Hepatocyte (in vitro differentiated cells): ENCODE results near the gene RALB. TPM values are rescaled to one million over a fixed set of nuclear protein-coding genes. Genes with fewer than 3 reads are reported as not detected.

Source experiments
- DNase-seq: peaks from one replicate; pipeline ENCODE4 v3.0.0-alpha.2; 2016; ENCODE audit warnings: low spot score
- H2AFZ ChIP-seq: fragments of 200-600 bp; sonication (generic); 2 replicates; pipeline ENCODE4 v1.6.0; 2016; ENCODE audit warnings: antibody characterized with exemption, mild to moderate bottlenecking
- H3K27ac ChIP-seq: fragments of 200-600 bp; sonication (generic); 2 replicates; pipeline ENCODE4 v1.5.1; 2016; ENCODE audit warnings: mild to moderate bottlenecking
- H3K27me3 ChIP-seq: fragments of 200-600 bp; sonication (generic); 2 replicates; pipeline ENCODE4 v1.6.1; 2016
- H3K36me3 ChIP-seq: fragments of 200-600 bp; sonication (generic); replicated peaks from 2 replicates; pipeline ENCODE4 v1.5.1; 2016; ENCODE audit warnings: low read depth; ENCODE audit not compliant: insufficient read depth
- H3K4me1 ChIP-seq: fragments of 200-600 bp; sonication (generic); 2 replicates; pipeline ENCODE4 v1.5.1; 2016; ENCODE audit warnings: mild to moderate bottlenecking, moderate library complexity; ENCODE audit not compliant: insufficient read depth
- H3K4me2 ChIP-seq: fragments of 200-600 bp; sonication (generic); 2 replicates; pipeline ENCODE4 v1.6.0; 2016
- H3K4me3 ChIP-seq: fragments of 200-600 bp; sonication (generic); 2 replicates; pipeline ENCODE4 v1.5.1; 2016; ENCODE audit warnings: mild to moderate bottlenecking
- H3K79me2 ChIP-seq: fragments of 200-600 bp; sonication (generic); 2 replicates; pipeline ENCODE4 v1.6.0; 2017; ENCODE audit warnings: mild to moderate bottlenecking
- H3K9me2 ChIP-seq: fragments of 200-600 bp; sonication (generic); replicated peaks from 2 replicates; pipeline ENCODE4 v1.6.0; 2017; ENCODE audit warnings: mild to moderate bottlenecking; ENCODE audit not compliant: insufficient read depth
- H3K9me3 ChIP-seq: fragments of 200-600 bp; sonication (generic); 2 replicates; pipeline ENCODE4 v1.5.1; 2016; ENCODE audit warnings: low read depth, mild to moderate bottlenecking
- H4K20me1 ChIP-seq: fragments of 200-600 bp; sonication (generic); 2 replicates; pipeline ENCODE4 v1.6.0; 2016; ENCODE audit warnings: mild to moderate bottlenecking; ENCODE audit not compliant: insufficient read depth, poor library complexity, severe bottlenecking
- CTCF ChIP-seq: fragments of 200-600 bp; sonication (generic); IDR thresholded peaks from 2 replicates; pipeline ENCODE4 v1.5.1; 2016; ENCODE audit warnings: antibody characterized with exemption, mild to moderate bottlenecking; ENCODE audit not compliant: poor library complexity
- EZH2 ChIP-seq: fragments of 200-600 bp; sonication (generic); IDR thresholded peaks from 2 replicates; pipeline ENCODE4 v1.6.1; 2016; ENCODE audit warnings: antibody characterized with exemption, mild to moderate bottlenecking, borderline replicate concordance
- EZH2phosphoT487 ChIP-seq: fragments of 200-600 bp; sonication (generic); IDR thresholded peaks from one replicate; pipeline ENCODE4 v1.6.1; 2018; ENCODE audit warnings: antibody characterized with exemption, mild to moderate bottlenecking, low read depth, moderate library complexity; ENCODE audit not compliant: unreplicated experiment, severe bottlenecking
- WGBS: methylation state at CpG from one replicate; pipeline ENCODE4 v1.1.6; 2016; ENCODE audit warnings: low lambda C conversion rate; ENCODE audit errors: missing lambda C conversion rate; 5-methylcytosine and 5-hydroxymethylcytosine counted together
- polyA plus RNA-seq: library from polyadenylated mRNA; unstranded; fragments of >200 nt; fragmentation: Nextera tagmentation; extraction: Ambion mirVana; gene quantifications from 2 replicates; pipeline ENCODE4 v1.2.1, GENCODE V29; 2016
- total RNA-seq: library from RNA; depleted of rRNA; stranded (reverse); fragments of >200 nt; gene quantifications from 2 replicates; pipeline ENCODE4 v1.2.3, GENCODE V29; 2014

RALB gene
- total and polyA plus RNA-seq, 2 experiments from 2014 or later = 68.2 to 74.4 TPM

GRCh38 chr2:120300385-120300784, 47.7 kb downstream of the RALB start:
- H3K9me3 ChIP-seq = no peaks in the 10 kb centered on the region
- H3K9me2 ChIP-seq = no peaks in the 10 kb centered on the region
- no peaks in the 10 kb centered on the region for H3K27me3 ChIP-seq
- DNase-seq = no peak
- no peak for TF ChIP-seq EZH2phosphoT487
- TF ChIP-seq EZH2 = no peak
- no peak for TF ChIP-seq CTCF
- no peaks in the 10 kb centered on the region for H3K36me3 ChIP-seq
- no peaks in the 10 kb centered on the region for H3K4me1 ChIP-seq
- no peak overlapping the region for H3K4me3 ChIP-seq
- H4K20me1 ChIP-seq = no peaks in the 10 kb centered on the region
- H3K27ac ChIP-seq = no peak overlapping the region
- WGBS = 87% methylated on average over 10 of the region's 10 CpGs
- no peaks in the 10 kb centered on the region for H3K79me2 ChIP-seq
- H3K4me2 ChIP-seq = no peak overlapping the region
- no peak overlapping the region for H2AFZ ChIP-seq

GRCh38 chr2:120301284-120301683, 48.6 kb downstream of the RALB start:
- Histone ChIP-seq H3K4me1 (no peaks in the 10 kb centered on the region), H3K9me3 (no peaks in the 10 kb centered on the region), H3K27ac (no peak overlapping the region), H3K36me3 (no peaks in the 10 kb centered on the region), H2AFZ (no peak overlapping the region), H3K79me2 (no peaks in the 10 kb centered on the region), H3K27me3 (no peaks in the 10 kb centered on the region), H4K20me1 (no peaks in the 10 kb centered on the region), H3K9me2 (no peaks in the 10 kb centered on the region), H3K4me3 (no peak overlapping the region), H3K4me2 (no peak overlapping the region)
- TF ChIP-seq EZH2phosphoT487 (no peak), EZH2 (no peak), CTCF (no peak)
- WGBS = 81% methylated on average over 5 of the region's 5 CpGs
- DNase-seq = no peak

GRCh38 chr2:120302301-120302700, 49.6 kb downstream of the RALB start:
- 95% methylated on average over 12 of the region's 12 CpGs for WGBS
- Histone ChIP-seq H4K20me1 (no peaks in the 10 kb centered on the region), H3K4me3 (no peak overlapping the region), H3K27me3 (no peaks in the 10 kb centered on the region), H3K27ac (no peak overlapping the region), H3K9me2 (no peaks in the 10 kb centered on the region), H3K4me1 (no peaks in the 10 kb centered on the region), H3K79me2 (no peaks in the 10 kb centered on the region), H2AFZ (no peak overlapping the region), H3K4me2 (no peak overlapping the region), H3K36me3 (no peaks in the 10 kb centered on the region), H3K9me3 (no peaks in the 10 kb centered on the region)
- no peak for DNase-seq
- TF ChIP-seq CTCF (no peak), EZH2phosphoT487 (no peak), EZH2 (no peak)

- Histone ChIP-seq H3K4me1 (no peaks in the 10 kb centered on the region), H3K9me2 (no peaks in the 10 kb centered on the region), H3K4me2 (no peak overlapping the region), H2AFZ (no peak overlapping the region), H3K27ac (no peak overlapping the region), H3K27me3 (no peaks in the 10 kb centered on the region), H4K20me1 (no peaks in the 10 kb centered on the region), H3K79me2 (no peaks in the 10 kb centered on the region), H3K9me3 (no peaks in the 10 kb centered on the region), H3K36me3 (no peaks in the 10 kb centered on the region), H3K4me3 (no peak overlapping the region)
- WGBS = 93% methylated on average over 6 of the region's 6 CpGs
- TF ChIP-seq CTCF (no peak), EZH2phosphoT487 (no peak), EZH2 (no peak)
- DNase-seq = no peak
Measured at GRCh38 chr2:120303177-120303576, 50.5 kb downstream of the RALB start.
